ENCODE results near the gene BCL2L12.

Gene BCL2L12

DNA sequence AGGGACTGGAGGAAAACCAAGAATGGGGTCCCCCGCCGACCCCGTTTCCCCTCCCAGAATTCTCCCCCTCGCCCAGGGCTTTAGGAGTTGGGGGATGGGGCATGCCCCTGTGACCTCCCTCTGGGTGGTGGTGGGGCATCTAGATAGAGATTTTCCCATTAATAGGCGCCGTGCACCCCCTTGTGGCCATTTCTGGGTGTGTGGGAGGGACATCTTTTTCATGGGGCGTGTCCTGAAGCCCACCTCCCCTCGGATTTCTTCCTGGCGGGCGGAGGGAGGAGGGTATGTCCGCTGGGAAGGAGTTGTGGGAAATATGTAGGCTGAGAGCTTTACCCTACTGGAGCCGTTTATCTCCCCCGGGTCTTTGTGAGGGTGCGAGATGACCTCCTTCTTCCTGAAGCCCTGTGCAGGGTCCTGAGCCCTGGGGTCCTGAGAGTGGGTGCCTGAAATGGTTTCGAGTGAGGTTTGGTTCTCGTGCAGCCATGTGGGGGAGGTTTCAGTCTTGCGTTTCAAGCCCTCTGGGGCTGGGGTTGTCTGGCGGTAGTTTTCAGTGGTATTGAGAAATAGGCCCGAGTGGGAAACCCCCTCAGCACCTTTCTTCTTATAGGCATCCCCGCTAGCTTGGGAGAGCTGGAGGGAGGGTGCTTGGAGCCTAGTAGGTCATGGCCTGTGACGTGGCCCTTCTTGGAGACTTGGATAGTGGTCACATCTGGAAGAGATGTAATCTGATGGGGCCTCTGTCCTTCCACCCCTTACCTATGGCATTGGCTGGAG, 12.4 kb downstream of the BCL2L12 start:
- Histone ChIP-seq H3K36me3 (ENCODE audit: control insufficient read depth, insufficient read depth, low read length) (peaks cover 17% of the 10 kb centered on the region), H3K4me3 (ENCODE audit: insufficient read depth, low read depth, low read length) (peak overlapping the region; percentile 78), H3K4me1 (ENCODE audit: control insufficient read depth, insufficient read depth, low read length) (peaks cover 20% of the 10 kb centered on the region), H3K27me3 (ENCODE audit: control insufficient read depth, insufficient read depth, low read length, poor library complexity, severe bottlenecking) (no peaks in the 10 kb centered on the region), H3K9me3 (ENCODE audit: control insufficient read depth, low read length) (no peaks in the 10 kb centered on the region), H3K27ac (ENCODE audit: insufficient read depth, low read depth, low read length, poor library complexity, severe bottlenecking) (peak overlapping the region; percentile 93)
- 4 to 5% methylated on average over 21 of the region's 21 CpGs for WGBS, 2 experiments

DNA sequence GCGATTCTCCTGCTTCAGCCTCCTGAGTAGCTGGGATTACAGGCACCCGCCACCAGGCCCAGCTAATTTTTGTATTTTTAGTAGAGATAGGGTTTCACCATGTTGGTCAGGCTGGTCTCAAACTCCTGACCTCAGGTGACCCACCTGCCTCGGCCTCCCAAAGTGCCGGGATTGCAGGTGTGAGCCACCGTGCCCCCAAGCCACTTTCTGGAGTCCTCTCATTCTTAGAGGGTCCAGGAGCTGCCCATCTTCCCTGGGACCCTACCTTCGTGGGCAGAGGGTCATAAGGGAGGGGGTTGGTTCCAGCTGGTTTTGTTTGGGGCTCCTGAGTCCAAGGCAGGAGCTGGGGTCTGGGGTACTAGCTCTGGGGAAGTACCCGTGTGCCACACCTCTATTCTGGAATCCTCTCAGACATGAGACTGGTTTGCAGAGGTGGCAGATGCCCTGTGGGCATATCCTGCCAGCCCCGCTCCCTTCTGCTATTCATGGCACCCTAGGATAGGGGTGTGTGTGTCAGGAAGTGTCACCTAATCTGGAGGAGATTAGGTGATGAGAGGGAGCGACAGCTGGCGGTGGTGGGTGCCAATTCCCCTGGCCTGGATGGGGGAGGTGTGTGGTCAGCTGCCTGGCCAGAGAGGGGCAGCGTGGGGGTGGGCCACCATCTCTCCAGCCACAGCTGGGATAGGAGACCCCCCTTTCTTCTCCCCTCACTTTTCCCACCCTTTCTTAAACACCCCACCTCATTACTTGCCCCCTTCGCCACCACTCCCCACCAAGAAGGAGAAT, 13.4 kb downstream of the BCL2L12 start:
- Histone ChIP-seq H3K27me3 (ENCODE audit: control insufficient read depth, insufficient read depth, low read length, poor library complexity, severe bottlenecking) (no peaks in the 10 kb centered on the region), H3K27ac (ENCODE audit: insufficient read depth, low read depth, low read length, poor library complexity, severe bottlenecking) (peak overlapping the region; percentile 76), H3K4me3 (ENCODE audit: insufficient read depth, low read depth, low read length) (peak overlapping the region; percentile 31), H3K9me3 (ENCODE audit: control insufficient read depth, low read length) (no peaks in the 10 kb centered on the region), H3K4me1 (ENCODE audit: control insufficient read depth, insufficient read depth, low read length) (peaks cover 20% of the 10 kb centered on the region), H3K36me3 (ENCODE audit: control insufficient read depth, insufficient read depth, low read length) (peaks cover 23% of the 10 kb centered on the region)
- WGBS, 2 experiments = 74 to 78% methylated on average over 12 of the region's 12 CpGs

DNA sequence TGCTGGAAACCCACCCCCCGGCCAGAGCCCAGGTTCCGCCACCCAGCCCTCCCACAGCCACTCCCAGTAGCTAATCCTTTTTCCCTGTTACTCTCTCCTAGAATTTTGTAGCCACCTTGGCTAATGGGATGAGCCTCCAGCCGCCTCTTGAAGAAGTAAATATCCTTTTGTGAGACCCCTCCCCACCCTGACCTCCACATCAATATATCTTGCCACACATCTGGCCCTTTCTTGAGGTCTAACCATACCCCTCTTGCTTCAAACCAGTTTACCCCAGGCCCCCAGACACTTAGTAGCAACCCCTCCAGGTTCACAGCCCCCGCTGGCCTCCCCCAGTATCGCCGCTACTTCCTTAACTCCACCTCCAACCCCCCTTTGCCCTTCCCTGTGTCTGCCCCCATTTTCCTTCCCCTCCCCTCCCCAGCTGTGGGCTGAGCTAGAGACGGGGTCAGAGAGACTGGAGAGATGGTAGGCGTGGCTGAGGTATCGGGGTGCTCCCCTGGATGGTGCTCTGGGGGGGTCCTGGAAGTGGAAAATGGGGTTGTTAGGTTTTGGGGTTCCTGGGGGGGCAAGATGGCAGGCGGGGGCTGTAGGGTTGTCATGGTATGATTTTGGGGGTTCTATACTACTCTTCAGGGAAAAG, 14.2 kb downstream of the BCL2L12 start:
- Histone ChIP-seq H3K4me1 (ENCODE audit: control insufficient read depth, insufficient read depth, low read length) (peaks cover 20% of the 10 kb centered on the region), H3K9me3 (ENCODE audit: control insufficient read depth, low read length) (no peaks in the 10 kb centered on the region), H3K27ac (ENCODE audit: insufficient read depth, low read depth, low read length, poor library complexity, severe bottlenecking) (peak overlapping the region; percentile 76), H3K36me3 (ENCODE audit: control insufficient read depth, insufficient read depth, low read length) (peaks cover 28% of the 10 kb centered on the region), H3K4me3 (ENCODE audit: insufficient read depth, low read depth, low read length) (peak overlapping the region; percentile 31), H3K27me3 (ENCODE audit: control insufficient read depth, insufficient read depth, low read length, poor library complexity, severe bottlenecking) (no peaks in the 10 kb centered on the region)
- WGBS, 2 experiments = 41 to 52% methylated on average over 9 to 10 of the region's 10 CpGs

DNA sequence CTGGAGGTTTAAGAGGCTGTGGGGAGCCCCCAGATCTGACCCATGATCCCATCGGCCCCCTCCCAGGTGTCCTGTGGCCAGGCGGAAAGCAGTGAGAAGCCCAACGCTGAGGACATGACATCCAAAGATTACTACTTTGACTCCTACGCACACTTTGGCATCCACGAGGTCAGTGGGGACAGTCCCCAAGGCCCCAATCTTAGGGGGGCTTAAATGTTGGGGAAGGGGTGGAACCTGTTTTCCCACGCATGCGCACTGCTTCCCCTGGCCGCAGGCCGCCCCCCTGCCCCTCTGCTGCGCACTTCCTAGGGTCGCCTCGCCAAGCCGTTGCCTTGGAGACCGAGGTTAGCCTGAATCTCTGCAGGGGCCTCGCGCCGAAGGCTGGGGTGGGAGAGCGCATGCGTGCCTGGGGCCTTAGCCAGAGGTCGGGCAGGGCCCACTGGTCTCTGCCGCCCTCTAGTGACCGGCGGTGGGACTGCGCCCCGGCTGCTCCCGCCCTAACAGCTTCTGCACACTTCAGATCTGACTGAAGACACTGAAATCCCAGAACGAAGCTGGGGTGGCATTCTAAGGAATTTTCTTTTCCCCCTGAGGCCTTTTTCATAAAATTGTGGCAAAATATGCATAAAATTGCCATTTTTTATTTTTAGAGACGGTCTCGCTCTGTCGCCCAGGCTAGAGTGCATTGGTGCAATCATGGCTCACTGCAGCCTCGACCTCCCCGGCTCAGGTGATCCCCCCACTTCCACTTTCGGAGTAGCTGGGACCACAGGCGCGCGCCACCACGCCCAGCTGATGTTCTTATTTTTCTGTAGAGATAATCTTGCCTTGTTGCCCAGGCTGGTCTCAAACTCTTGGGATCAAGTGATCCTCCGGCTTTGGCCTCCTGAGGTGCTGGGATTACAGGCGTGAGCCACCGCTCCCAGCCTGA, 15.0 kb downstream of the BCL2L12 start:
- Histone ChIP-seq H3K9me3 (ENCODE audit: control insufficient read depth, low read length) (no peaks in the 10 kb centered on the region), H3K27ac (ENCODE audit: insufficient read depth, low read depth, low read length, poor library complexity, severe bottlenecking) (peak overlapping the region; percentile 76), H3K36me3 (ENCODE audit: control insufficient read depth, insufficient read depth, low read length) (peaks cover 32% of the 10 kb centered on the region), H3K4me3 (ENCODE audit: insufficient read depth, low read depth, low read length) (peak overlapping the region; percentile 31), H3K4me1 (ENCODE audit: control insufficient read depth, insufficient read depth, low read length) (peaks cover 20% of the 10 kb centered on the region), H3K27me3 (ENCODE audit: control insufficient read depth, insufficient read depth, low read length, poor library complexity, severe bottlenecking) (no peaks in the 10 kb centered on the region)
- WGBS, 2 experiments = 36 to 37% methylated on average over 40 of the region's 40 CpGs

DNA sequence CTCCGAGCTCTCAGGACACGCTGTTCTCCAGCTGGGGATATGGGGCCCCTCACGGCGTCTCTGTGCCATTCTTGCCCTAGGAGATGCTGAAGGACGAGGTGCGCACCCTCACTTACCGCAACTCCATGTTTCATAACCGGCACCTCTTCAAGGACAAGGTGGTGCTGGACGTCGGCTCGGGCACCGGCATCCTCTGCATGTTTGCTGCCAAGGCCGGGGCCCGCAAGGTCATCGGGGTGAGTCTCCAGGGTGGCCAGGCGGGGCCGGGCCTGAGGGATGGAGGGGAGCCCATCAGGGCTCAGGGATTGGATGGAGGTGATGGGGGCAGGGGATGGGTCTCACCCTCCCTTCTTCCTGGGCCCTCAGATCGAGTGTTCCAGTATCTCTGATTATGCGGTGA, 16.1 kb downstream of the BCL2L12 start:
- WGBS, 2 experiments = 96% methylated on average over 19 of the region's 19 CpGs
- Histone ChIP-seq H3K36me3 (ENCODE audit: control insufficient read depth, insufficient read depth, low read length) (peaks cover 32% of the 10 kb centered on the region), H3K27ac (ENCODE audit: insufficient read depth, low read depth, low read length, poor library complexity, severe bottlenecking) (no peak overlapping the region), H3K4me1 (ENCODE audit: control insufficient read depth, insufficient read depth, low read length) (peaks cover 20% of the 10 kb centered on the region), H3K4me3 (ENCODE audit: insufficient read depth, low read depth, low read length) (no peak overlapping the region), H3K9me3 (ENCODE audit: control insufficient read depth, low read length) (no peaks in the 10 kb centered on the region), H3K27me3 (ENCODE audit: control insufficient read depth, insufficient read depth, low read length, poor library complexity, severe bottlenecking) (no peaks in the 10 kb centered on the region)

DNA sequence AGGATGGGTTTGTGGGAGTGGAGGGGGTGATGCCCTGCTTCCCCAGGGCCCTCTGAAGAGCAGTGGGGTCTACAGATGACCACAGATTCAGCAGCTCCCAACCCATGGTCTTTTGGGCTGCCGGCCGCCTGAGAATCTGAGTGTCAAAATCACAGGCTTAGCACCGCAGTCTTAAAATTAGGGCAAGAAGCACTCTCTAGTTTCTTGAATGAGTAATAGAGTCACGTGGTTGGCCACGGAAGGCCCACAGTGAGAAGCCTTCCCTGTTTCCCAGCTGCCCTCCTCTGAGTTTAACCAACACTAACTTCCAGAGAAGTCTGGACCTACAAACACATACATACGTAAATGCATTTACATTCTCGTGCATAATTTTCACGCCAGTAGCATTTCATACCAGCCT, 16.5 kb downstream of the BCL2L12 start:
- no peaks in the 10 kb centered on the region for H3K9me3 ChIP-seq (ENCODE audit: control insufficient read depth, low read length)
- H3K36me3 ChIP-seq (ENCODE audit: control insufficient read depth, insufficient read depth, low read length) = peaks cover 35% of the 10 kb centered on the region
- peaks cover 20% of the 10 kb centered on the region for H3K4me1 ChIP-seq (ENCODE audit: control insufficient read depth, insufficient read depth, low read length)
- WGBS, 2 experiments = 96% methylated on average over 8 of the region's 8 CpGs
- no peak overlapping the region for H3K4me3 ChIP-seq (ENCODE audit: insufficient read depth, low read depth, low read length)
- H3K27me3 ChIP-seq (ENCODE audit: control insufficient read depth, insufficient read depth, low read length, poor library complexity, severe bottlenecking) = no peaks in the 10 kb centered on the region
- no peak overlapping the region for H3K27ac ChIP-seq (ENCODE audit: insufficient read depth, low read depth, low read length, poor library complexity, severe bottlenecking)

DNA sequence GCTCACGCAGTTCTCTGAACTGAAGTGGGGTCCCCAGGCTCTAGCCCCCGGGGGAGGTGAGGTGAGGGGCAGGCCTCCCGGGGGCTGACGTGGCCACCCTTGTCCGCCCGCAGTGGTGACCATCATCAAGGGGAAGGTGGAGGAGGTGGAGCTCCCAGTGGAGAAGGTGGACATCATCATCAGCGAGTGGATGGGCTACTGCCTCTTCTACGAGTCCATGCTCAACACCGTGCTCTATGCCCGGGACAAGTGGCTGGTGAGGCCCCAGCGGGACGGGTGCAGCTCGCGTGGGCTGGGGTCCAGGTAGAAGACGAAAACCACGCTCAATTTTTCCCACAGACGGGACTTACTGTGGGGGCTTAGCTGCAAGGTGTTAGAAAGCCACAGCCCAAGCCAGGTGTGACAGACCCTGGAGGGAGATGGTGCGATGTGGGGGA, 18.1 kb downstream of the BCL2L12 start:
- peaks cover 22% of the 10 kb centered on the region for H3K4me1 ChIP-seq (ENCODE audit: control insufficient read depth, insufficient read depth, low read length)
- H3K27ac ChIP-seq (ENCODE audit: insufficient read depth, low read depth, low read length, poor library complexity, severe bottlenecking) = no peak overlapping the region
- H3K9me3 ChIP-seq (ENCODE audit: control insufficient read depth, low read length) = no peaks in the 10 kb centered on the region
- H3K4me3 ChIP-seq (ENCODE audit: insufficient read depth, low read depth, low read length) = no peak overlapping the region
- WGBS, 2 experiments = 96 to 97% methylated on average over 18 of the region's 18 CpGs
- no peaks in the 10 kb centered on the region for H3K27me3 ChIP-seq (ENCODE audit: control insufficient read depth, insufficient read depth, low read length, poor library complexity, severe bottlenecking)
- peaks cover 45% of the 10 kb centered on the region for H3K36me3 ChIP-seq (ENCODE audit: control insufficient read depth, insufficient read depth, low read length)

DNA sequence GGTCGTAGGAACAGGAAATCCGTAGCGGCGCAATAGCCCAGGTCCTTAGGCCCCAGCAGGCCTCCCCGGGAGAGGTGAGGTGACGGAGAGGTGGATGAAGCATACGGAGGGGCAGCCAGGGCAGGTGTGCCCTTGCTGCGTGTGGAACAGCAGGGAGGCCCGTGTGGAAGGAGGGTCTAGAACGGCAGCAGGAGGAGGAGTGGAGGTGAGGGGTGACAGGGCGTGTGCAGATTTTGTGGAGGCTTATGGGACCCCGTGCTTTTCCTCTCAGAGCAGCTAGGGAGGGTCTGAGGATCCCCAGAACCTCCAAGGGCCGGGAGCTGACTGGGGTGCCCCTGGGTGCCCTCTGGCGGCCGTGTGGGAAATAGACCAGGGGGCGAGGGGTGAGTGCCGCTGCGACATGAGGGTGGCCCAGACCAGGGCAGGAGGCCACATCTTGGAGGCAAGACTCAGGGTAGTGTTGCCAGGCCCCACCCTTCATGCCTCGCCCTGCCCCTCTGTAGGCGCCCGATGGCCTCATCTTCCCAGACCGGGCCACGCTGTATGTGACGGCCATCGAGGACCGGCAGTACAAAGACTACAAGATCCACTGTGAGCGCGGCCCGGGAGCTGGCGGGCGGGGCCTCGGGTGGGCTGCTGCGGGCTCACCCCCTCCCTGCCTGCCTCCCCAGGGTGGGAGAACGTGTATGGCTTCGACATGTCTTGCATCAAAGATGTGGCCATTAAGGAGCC, 18.7 kb downstream of the BCL2L12 start:
- Histone ChIP-seq H3K4me3 (ENCODE audit: insufficient read depth, low read depth, low read length) (no peak overlapping the region), H3K27me3 (ENCODE audit: control insufficient read depth, insufficient read depth, low read length, poor library complexity, severe bottlenecking) (no peaks in the 10 kb centered on the region), H3K27ac (ENCODE audit: insufficient read depth, low read depth, low read length, poor library complexity, severe bottlenecking) (no peak overlapping the region), H3K4me1 (ENCODE audit: control insufficient read depth, insufficient read depth, low read length) (peaks cover 18% of the 10 kb centered on the region), H3K36me3 (ENCODE audit: control insufficient read depth, insufficient read depth, low read length) (peaks cover 45% of the 10 kb centered on the region), H3K9me3 (ENCODE audit: control insufficient read depth, low read length) (no peaks in the 10 kb centered on the region)
- 93 to 95% methylated on average over 35 of the region's 35 CpGs for WGBS, 2 experiments

DNA sequence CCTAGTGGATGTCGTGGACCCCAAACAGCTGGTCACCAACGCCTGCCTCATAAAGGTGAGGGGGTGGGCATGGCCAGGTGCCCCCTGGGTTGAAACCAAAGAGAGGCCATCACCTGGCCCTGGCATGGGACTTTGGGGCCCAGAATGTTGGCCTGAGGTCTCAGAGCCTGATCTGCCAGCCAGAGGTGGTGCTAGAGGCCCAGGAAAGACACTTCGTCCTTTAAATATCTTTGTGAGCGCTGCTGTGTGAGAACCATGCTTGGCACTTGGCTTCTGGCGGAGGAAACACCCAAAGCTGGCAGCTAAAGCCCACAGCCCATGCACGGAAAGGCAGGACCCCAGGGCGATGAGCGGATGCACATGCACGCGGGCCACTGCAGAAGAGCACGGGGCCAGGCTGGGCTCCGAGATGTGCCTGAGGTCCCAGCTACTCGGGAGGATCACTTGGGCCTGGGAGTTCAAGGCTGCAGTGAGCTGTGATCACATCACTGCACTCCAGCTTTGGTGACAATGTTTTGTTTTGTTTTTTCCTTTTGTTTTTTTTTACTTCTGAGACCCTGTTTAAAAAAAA, 19.3 kb downstream of the BCL2L12 start:
- H3K27me3 ChIP-seq (ENCODE audit: control insufficient read depth, insufficient read depth, low read length, poor library complexity, severe bottlenecking) = no peaks in the 10 kb centered on the region
- H3K4me1 ChIP-seq (ENCODE audit: control insufficient read depth, insufficient read depth, low read length) = peaks cover 11% of the 10 kb centered on the region
- peaks cover 45% of the 10 kb centered on the region for H3K36me3 ChIP-seq (ENCODE audit: control insufficient read depth, insufficient read depth, low read length)
- WGBS, 2 experiments = 94 to 97% methylated on average over 13 of the region's 13 CpGs
- H3K9me3 ChIP-seq (ENCODE audit: control insufficient read depth, low read length) = no peaks in the 10 kb centered on the region
- no peak overlapping the region for H3K27ac ChIP-seq (ENCODE audit: insufficient read depth, low read depth, low read length, poor library complexity, severe bottlenecking)
- no peak overlapping the region for H3K4me3 ChIP-seq (ENCODE audit: insufficient read depth, low read depth, low read length)

Data from ectodermal cell (in vitro differentiated cells).